Measurements from ENCODE around the gene SUGCT. TPM values are rescaled to one million over a fixed set of nuclear protein-coding genes. Genes with fewer than 3 reads are reported as not detected.

SUGCT gene
- total and polyA plus RNA-seq, 9 of the 15 experiments (the other 6 are each of a cell fraction or from before 2014, with no cell fraction given): 0.58 to 2.5 (median 1.4) TPM

DNA sequence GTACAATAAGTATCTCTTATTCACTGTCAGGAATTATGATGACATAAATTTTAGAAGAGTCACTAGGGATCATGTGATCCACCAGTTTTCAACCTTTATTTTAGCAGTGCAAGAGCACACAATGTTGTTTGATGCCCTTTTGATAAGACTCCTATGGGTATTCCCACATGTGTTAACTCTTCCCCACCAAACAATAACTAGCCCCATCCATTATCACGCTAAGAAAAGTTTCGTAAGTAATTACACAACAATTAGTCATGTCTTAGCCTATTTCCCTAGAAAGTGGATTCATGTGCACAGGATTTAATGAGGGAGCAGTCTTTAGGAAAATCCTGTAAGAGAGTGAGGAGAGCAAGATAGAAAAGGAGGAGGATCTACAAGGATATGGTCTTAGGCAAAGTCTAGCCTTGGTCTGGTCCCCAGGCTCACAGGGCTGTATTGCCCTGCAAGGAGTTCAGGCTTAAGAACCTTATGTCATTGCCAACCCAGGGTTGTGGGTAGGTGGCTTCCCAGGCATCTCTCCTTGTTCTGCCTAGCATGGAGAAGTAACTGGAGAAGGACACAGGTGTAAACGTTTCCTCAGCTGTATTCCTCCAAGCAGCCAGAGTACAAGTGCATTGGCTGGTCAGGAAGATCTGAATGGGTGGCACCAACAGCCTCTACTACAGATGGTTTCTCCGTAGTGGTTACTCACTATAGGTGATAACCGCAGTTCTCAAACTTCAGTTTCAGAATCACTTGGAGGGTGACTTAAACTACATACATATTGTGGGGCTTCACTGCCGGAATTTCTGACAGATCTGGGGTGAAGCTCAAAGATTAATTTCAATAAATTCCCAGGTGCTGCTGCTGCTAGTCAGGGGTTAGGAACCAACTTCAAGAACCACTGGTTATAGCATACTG, 574.5 kb downstream of the SUGCT start:
- ATAC-seq (no peak), DNase-seq (ENCODE audit: extremely low read depth in 1 of 4, low spot score in 3 of 4) (no peak), FAIRE-seq (no peak)
- no peaks in the 10 kb centered on the region for H3K9me3 ChIP-seq (replicated peaks; ENCODE audit: control insufficient read depth, insufficient read depth, low read depth, low read length)
- ChIA-PET CTCF (ENCODE audit: low intra/inter-chr PET ratio) (no interaction called here), POLR2A (no interaction called here)
- in situ Hi-C loops (cut with MboI): no loop called here
- BruUV-seq (replicated peaks): no TSS peak
- H3K4me1 ChIP-seq (replicated peaks in 1 of 2; ENCODE audit: control insufficient read depth in 2 of 2, insufficient read depth in 2 of 2, low read length in 2 of 2): no peaks in the 10 kb centered on the region
- H4K20me1 ChIP-seq (replicated peaks; ENCODE audit: control insufficient read depth, insufficient read depth, low read length): no peaks in the 10 kb centered on the region
- H3K4me3 ChIP-seq: no peak overlapping the region
- no peaks in the 10 kb centered on the region for H3K9me1 ChIP-seq (ENCODE audit: control insufficient read depth, insufficient read depth, low read length)
- TF ChIP-seq, protein P1, sequence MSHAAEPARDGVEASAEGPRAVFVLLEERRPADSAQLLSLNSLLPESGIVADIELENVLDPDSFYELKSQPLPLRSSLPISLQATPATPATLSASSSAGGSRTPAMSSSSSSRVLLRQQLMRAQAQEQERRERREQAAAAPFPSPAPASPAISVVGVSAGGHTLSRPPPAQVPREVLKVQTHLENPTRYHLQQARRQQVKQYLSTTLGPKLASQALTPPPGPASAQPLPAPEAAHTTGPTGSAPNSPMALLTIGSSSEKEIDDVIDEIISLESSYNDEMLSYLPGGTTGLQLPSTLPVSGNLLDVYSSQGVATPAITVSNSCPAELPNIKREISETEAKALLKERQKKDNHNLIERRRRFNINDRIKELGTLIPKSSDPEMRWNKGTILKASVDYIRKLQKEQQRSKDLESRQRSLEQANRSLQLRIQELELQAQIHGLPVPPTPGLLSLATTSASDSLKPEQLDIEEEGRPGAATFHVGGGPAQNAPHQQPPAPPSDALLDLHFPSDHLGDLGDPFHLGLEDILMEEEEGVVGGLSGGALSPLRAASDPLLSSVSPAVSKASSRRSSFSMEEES (CRISPR knock-in tag; IDR thresholded peaks at IDR 0.05): peak; percentile 21; the same call in 1 of the 2 replicates
- TF ChIP-seq CC2D1A (IDR thresholded peaks at IDR 0.05) (no peak), RBM34 (IDR thresholded peaks at IDR 0.05; ENCODE audit: borderline replicate concordance, insufficient read depth, low read length) (no peak), GATAD2B (IDR thresholded peaks at IDR 0.05; ENCODE audit: borderline replicate concordance) (no peak), KLF6 (CRISPR knock-in tag; IDR thresholded peaks at IDR 0.05; ENCODE audit: borderline replicate concordance) (no peak), ZZZ3 (IDR thresholded peaks at IDR 0.05) (no peak), ARID1B (IDR thresholded peaks at IDR 0.05) (no peak)
- TF ChIP-seq, protein P2, sequence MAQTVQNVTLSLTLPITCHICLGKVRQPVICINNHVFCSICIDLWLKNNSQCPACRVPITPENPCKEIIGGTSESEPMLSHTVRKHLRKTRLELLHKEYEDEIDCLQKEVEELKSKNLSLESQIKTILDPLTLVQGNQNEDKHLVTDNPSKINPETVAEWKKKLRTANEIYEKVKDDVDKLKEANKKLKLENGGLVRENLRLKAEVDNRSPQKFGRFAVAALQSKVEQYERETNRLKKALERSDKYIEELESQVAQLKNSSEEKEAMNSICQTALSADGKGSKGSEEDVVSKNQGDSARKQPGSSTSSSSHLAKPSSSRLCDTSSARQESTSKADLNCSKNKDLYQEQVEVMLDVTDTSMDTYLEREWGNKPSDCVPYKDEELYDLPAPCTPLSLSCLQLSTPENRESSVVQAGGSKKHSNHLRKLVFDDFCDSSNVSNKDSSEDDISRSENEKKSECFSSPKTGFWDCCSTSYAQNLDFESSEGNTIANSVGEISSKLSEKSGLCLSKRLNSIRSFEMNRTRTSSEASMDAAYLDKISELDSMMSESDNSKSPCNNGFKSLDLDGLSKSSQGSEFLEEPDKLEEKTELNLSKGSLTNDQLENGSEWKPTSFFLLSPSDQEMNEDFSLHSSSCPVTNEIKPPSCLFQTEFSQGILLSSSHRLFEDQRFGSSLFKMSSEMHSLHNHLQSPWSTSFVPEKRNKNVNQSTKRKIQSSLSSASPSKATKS (CRISPR knock-in tag; IDR thresholded peaks at IDR 0.05): no peak
- TF ChIP-seq, protein P3, sequence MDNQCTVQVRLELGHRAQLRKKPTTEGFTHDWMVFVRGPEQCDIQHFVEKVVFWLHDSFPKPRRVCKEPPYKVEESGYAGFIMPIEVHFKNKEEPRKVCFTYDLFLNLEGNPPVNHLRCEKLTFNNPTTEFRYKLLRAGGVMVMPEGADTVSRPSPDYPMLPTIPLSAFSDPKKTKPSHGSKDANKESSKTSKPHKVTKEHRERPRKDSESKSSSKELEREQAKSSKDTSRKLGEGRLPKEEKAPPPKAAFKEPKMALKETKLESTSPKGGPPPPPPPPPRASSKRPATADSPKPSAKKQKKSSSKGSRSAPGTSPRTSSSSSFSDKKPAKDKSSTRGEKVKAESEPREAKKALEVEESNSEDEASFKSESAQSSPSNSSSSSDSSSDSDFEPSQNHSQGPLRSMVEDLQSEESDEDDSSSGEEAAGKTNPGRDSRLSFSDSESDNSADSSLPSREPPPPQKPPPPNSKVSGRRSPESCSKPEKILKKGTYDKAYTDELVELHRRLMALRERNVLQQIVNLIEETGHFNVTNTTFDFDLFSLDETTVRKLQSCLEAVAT (IDR thresholded peaks at IDR 0.05): no peak
- H3K27me3 ChIP-seq (ENCODE audit: control insufficient read depth in 2 of 2, insufficient read depth in 2 of 2, low read length in 2 of 2): no peaks in the 10 kb centered on the region
- H3K36me3 ChIP-seq (ENCODE audit: control insufficient read depth, insufficient read depth, low read length): no peaks in the 10 kb centered on the region
- intact Hi-C loops (cut with micrococcal nuclease): no loop called here
- WGBS (ENCODE audit: insufficient coverage, low coverage, missing lambda C conversion rate): 2% methylated on average over 6 of the region's 6 CpGs
- no peak overlapping the region for H3K9ac ChIP-seq (ENCODE audit: insufficient read depth in 1 of 2, low read depth in 2 of 2, low read length in 2 of 2)
- no peak overlapping the region for H3K27ac ChIP-seq (ENCODE audit: extremely low read depth, low read depth, low read length)
- H3K4me2 ChIP-seq (ENCODE audit: insufficient read depth, low read length): no peak overlapping the region
- H2AFZ ChIP-seq (ENCODE audit: low read depth, low read length): no peak overlapping the region
- no peaks in the 10 kb centered on the region for H3K79me2 ChIP-seq (ENCODE audit: control insufficient read depth, insufficient read depth, low read length)

Measured in K562 (cell line).